ENCODE data around the gene CCDC120.

DNA sequence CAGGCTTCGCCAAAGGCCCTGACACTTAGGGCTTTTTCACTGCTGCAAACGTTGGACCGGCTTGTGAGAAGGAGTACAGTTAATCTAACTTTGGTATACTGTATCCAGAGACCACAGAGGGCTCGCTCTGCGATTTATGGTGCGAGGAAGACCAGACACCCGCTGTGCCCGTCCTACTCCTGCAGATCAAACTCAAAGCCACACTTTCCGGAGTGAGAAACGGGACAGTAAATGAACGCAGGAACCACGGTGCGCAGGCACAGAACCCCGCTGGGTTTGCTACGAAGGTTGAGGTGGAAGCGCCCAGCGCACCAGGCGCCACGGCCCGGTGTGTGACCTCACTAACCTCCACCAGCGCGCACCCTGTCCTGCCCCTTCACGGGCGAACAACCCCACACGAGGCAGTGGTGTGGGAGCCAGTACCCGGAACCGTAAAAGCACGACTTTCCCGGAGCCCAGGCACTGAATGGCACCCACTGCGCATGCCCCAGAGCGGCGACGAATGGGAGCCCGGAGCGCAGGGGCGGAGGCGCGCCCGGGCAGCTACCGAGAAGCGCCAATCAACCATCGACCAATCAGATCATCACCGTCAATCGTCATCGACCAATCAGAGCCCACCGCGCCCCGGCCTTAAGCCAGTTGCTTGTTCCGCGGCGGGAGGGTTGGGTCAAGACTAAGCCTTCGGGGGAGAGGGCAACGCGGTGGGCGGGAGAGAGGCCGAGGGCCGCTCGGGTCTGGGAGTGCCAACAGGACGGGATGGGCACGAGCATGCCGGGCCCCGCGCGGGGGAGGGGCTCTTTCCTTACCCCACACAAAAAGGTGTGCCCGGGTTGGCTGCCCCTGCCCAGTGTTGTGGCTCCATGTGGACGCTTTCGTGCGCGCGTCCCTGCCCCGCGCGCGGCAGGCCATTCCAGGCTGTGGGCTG, 42.2 kb downstream of the CCDC120 start:
- TF ChIP-seq, protein P1, sequence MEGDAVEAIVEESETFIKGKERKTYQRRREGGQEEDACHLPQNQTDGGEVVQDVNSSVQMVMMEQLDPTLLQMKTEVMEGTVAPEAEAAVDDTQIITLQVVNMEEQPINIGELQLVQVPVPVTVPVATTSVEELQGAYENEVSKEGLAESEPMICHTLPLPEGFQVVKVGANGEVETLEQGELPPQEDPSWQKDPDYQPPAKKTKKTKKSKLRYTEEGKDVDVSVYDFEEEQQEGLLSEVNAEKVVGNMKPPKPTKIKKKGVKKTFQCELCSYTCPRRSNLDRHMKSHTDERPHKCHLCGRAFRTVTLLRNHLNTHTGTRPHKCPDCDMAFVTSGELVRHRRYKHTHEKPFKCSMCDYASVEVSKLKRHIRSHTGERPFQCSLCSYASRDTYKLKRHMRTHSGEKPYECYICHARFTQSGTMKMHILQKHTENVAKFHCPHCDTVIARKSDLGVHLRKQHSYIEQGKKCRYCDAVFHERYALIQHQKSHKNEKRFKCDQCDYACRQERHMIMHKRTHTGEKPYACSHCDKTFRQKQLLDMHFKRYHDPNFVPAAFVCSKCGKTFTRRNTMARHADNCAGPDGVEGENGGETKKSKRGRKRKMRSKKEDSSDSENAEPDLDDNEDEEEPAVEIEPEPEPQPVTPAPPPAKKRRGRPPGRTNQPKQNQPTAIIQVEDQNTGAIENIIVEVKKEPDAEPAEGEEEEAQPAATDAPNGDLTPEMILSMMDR (IDR thresholded peaks at IDR 0.05; ENCODE audit: low read length) = no peak
- TF ChIP-seq EZH2phosphoT487 (IDR thresholded peaks at IDR 0.05; ENCODE audit: low read length) = no peak
- TF ChIP-seq EZH2 (optimal IDR thresholded peaks at IDR 0.05; ENCODE audit: low read depth, low read length) = no peak
